Measurements from ENCODE around the gene MAP3K4.
"Not testable (repeated sequence)": the region's sequence is repeated elsewhere in the genome, so short reads cannot be mapped to it uniquely, and the experiment has no call there.

MAP3K4 gene

DNA sequence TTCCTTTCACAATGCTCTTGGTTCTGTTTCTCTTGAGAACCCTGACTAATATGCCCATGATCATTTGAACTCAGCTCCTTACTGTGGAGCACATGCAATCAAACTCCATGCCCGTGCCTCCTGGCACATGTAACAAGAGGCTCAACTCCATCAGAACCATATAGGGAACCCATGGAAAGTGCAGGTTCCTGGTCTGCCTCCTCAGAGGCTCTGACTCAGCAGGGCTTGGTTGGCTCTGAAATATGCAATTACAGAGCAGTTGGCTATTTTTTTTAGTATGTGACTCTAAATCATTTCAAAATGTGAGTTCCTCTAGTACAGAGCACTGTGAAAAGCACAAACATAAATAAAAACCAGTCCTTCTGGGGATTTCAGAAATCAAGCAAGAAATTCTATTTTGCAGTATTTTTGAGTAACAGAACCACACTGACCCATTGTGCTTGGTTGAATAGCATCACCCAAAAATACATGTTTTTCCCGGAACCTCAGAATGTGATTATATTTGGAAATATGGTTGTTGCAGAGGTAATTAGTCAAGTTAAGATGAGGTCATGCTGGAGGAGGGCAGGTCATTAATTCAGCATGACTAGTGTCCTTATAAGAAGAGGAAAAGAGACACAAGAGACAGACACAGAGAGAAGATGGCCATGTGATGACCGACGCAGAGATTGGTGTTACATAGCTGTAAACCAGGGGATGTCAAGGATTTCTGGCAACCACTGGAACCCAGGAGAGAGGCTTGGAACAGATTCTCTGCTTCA, 13.2 kb upstream of the MAP3K4 start:
- no peak for DNase-seq (ENCODE audit: low read depth)
- no peak overlapping the region for H3K4me3 ChIP-seq (ENCODE audit: low read depth, low read length)
- no peak for TF ChIP-seq CTCF (IDR thresholded peaks at IDR 0.05; ENCODE audit: control insufficient read depth, extremely low read depth, insufficient read depth)

DNA sequence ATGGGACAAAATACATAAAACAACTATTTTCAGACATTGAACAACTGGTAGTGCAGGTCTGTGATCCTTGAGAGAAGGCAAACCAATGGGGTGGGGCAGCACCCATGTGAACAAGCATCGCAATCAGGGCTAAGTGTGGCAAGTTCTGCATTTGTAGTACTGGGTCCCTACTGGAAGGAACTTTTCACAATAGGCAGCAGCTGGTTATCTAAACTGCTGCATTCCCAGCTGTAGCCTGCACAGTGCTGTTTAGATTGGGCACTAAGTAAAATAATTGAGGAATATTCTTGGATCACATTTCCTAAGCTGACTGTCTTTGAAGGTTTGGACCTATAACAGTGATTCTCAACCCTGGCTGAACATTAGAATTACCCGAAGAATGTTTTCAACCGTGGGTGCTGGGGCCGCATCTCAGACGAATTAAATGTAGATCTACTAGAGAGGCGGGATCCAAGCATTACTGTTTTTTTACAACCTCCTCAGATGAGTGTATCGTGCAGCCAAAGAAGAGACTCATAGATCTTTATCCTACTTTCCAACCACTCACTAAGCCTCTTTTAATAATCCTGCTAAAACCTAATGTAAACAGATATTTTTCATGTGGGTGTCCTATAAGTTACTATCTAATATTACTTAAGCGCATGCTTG, 12.4 kb upstream of the MAP3K4 start:
- TF ChIP-seq CTCF (IDR thresholded peaks at IDR 0.05; ENCODE audit: control insufficient read depth, extremely low read depth, insufficient read depth), result no peak
- no peak overlapping the region for H3K4me3 ChIP-seq (ENCODE audit: low read depth, low read length)
- DNase-seq (ENCODE audit: low read depth), result no peak

- H3K4me3 ChIP-seq (ENCODE audit: low read depth, low read length); DNase-seq (ENCODE audit: low read depth): not testable (repeated sequence)
These were observed 8.1 kb upstream of the MAP3K4 start for GRCh38 chr6:160983377-160983948.

- DNase-seq (ENCODE audit: low read depth), result no peak
- H3K4me3 ChIP-seq (ENCODE audit: low read depth, low read length), result no peak overlapping the region
- TF ChIP-seq CTCF (IDR thresholded peaks at IDR 0.05; ENCODE audit: control insufficient read depth, extremely low read depth, insufficient read depth), result no peak
These were observed 4.7 kb upstream of the MAP3K4 start for GRCh38 chr6:160986851-160987250.

- no peak for TF ChIP-seq CTCF (IDR thresholded peaks at IDR 0.05; ENCODE audit: control insufficient read depth, extremely low read depth, insufficient read depth)
- no peak for DNase-seq (ENCODE audit: low read depth)
- no peak overlapping the region for H3K4me3 ChIP-seq (ENCODE audit: low read depth, low read length)
These were observed 4.3 kb upstream of the MAP3K4 start for GRCh38 chr6:160987265-160987664.

GRCh38 chr6:160990847-160991405, 643 bp upstream of the MAP3K4 start:
- H3K4me3 ChIP-seq (ENCODE audit: low read depth, low read length), result peak overlapping the region; percentile 90
- DNase-seq (ENCODE audit: low read depth), result no peak
- no peak for TF ChIP-seq CTCF (IDR thresholded peaks at IDR 0.05; ENCODE audit: control insufficient read depth, extremely low read depth, insufficient read depth)

Measured in LNCaP clone FGC (cell line).